T-helper 1 cell (primary cell): Measurements from ENCODE around the gene RASA4B.
"Not testable (repeated sequence)": the region's sequence is repeated elsewhere in the genome, so short reads cannot be mapped to it uniquely, and the experiment has no call there.

Experiments
- DNase-seq, 5 donors: peaks; one replicate each; pipeline ENCODE4 v3.0.0-alpha.2; 2012 to 2020

The RASA4B gene

DNA sequence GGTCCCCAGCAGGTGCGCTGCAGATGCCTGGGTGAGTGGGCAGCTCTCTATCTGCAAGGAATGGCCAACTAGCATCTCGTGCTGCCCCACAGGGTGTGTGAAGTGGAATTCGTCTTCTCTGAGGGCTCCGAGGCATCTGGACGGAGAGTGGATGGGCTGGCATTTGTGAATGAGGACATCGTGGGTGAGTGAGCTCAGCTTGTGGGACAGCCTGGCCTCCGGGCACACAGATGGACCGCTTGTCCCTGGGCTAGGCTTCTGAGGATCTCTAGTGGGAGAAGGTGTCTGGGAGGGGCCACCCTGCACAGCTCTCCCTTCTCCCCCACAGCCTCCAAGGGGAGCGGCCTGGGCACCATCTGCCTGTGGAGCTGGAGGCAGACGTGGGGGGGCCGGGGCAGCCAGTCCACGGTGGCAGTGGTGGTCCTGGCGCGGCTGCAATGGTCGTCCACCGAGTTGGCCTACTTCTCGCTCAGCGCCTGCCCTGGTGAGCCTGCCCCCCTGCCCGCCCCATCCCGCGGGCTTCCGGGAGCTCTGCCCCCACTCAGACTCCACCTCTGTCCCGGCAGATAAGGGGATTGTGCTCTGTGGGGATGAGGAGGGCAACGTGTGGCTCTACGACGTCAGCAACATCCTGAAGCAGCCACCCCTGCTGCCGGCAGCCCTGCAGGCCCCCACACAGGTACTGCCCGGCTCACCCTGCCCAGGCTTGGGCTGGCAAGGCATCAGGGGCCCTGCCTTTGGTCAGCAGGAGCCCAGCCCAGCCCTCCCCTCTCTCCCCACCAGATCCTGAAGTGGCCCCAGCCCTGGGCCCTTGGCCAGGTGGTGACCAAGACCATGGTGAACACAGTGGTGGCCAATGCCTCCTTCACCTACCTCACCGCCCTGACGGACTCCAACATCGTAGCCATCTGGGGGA lies 45.2 kb downstream of the RASA4B start:
- peak in 1 of 5 donors; percentile 9 for DNase-seq

GRCh38 chr7:102471791-102472125 lies 45.8 kb downstream of the RASA4B start:
- DNase-seq: peak in 1 of 5 donors; percentile 11

- peak in 1 of 5 donors; percentile 5 for DNase-seq
Measured at GRCh38 chr7:102469972-102470825, 47.4 kb downstream of the RASA4B start.

- DNase-seq: peak in 1 of 5 donors; percentile 5
Measured at GRCh38 chr7:102469351-102469971, 48.1 kb downstream of the RASA4B start.

DNA sequence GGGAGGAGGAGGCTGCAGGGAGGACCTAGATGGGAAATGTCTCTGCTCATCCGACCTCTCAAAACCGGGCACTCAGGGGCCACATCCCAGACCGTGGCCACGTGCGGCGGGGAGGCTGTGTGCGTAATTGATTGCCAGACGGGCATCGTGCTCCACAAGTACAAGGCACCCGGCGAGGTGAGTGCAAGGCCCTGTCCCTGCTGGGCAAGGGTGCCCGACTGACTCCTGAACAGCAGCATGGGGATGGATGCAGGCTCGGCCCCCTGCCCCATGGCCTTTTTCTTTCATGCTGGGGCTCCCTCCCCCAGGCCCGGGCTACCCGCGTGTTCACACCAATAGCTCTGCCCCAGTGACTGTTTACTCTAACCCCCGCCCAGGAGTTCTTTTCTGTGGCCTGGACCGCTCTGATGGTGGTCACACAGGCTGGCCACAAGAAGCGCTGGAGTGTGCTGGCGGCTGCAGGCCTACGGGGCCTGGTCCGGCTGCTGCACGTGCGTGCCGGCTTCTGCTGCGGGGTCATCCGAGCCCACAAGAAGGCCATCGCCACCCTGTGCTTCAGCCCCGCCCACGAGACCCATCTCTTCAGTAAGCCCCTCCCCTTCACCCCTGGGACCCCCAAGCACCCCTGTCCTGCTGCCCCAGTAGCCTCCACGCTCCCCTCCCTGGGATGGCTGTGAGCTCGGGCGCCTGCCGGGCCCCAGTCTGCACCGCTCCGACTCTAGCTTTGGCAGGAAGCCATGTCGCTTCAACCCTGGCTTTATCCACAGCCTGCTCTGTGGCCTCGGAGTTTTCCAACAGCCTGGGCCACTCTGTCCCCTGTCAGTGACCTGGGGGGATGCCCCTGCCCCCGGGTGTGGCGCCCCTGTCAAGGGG lies 48.9 kb downstream of the RASA4B start:
- DNase-seq: peak in 1 of 5 donors; percentile 10

DNA sequence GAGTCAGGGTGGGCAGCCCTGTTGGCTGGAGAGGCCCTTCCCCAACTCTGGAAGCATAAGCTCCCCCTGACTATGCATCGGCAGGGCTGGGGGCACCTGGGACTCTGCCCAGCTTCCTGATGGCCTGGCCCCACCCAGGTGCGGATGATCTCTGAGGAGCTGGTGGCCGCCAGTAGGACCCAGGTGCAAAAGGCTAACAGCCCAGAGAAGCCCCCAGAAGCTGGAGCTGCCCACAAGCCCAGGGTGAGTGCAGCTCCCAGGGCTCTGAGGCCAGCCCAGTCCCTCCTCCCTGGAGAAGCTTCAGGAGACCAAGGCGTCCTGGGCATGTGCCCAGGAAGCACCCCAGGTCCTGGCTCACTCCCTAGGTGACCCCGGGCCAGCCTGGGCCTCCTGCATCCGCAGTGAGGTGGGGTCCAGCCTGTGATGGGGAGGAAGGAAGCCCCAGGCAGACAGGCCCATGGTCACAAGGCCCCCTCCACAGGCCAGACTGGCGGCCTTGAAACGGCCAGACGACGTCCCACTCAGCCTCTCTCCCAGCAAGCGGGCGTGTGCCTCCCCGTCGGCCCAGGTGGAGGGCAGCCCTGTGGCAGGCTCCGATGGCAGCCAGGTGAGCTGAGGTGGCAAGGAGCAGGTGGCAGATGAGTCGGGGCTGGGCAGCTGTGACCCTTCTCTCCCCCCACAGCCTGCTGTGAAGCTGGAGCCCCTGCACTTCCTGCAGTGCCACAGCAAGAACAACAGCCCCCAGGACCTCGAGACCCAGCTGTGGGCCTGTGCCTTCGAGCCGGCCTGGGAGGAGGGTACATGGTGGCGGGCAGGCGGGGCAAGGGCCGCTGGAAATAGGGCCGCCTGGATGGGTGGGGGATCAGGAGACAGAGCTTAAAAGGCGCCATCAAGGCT lies 49.7 kb downstream of the RASA4B start:
- no peak for DNase-seq

- no peak for DNase-seq
Measured at GRCh38 chr7:102466097-102466496, 51.5 kb downstream of the RASA4B start.

GRCh38 chr7:102464577-102465280 lies 52.8 kb downstream of the RASA4B start, which contains the start of the genes ALKBH4 and LRWD1:
TSS of gene ALKBH4 (minus strand) at chr7:102464863. CDS start at chr7:102464836, 27 bp downstream.
TSS of gene LRWD1 (plus strand) at chr7:102464984. CDS start at chr7:102465081, 97 bp downstream.
- DNase-seq: peak; percentile 88 to 94 (median 90)

DNA sequence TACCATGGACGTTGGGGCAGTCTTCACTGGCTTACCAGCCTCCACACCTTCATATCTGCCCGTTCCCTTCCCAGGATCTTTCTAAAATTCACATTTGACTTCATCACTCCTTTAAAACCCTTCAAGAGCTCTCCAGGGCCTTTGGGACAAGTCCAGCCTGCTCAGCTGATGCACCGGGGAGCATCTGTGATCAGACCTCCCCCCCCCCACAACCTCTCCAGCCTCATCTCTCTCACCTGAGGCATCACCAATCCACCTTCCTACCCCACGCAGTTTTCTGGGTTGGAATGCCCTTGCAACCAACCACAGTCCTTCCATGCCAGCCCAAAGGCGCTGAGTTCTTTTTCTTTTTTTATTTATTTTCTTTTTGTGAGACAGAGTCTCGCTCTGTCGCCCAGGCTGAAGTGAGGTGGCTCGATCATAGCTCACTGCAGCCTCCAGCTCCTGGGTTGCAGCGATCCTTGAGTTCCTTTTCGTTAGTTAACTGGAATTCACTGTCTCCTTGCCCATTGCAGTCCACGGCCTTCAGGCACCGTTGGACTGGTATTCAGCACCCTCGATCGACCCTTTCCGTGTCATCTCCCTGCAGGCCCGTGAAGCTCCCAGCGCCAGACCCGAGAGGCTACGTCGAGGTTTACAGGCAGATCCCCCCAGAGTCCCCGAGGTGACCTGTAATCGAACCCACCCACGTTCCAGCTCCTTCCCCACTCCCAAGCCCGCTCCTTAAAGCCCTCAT lies 53.6 kb downstream of the RASA4B start:
- no peak for DNase-seq

DNA sequence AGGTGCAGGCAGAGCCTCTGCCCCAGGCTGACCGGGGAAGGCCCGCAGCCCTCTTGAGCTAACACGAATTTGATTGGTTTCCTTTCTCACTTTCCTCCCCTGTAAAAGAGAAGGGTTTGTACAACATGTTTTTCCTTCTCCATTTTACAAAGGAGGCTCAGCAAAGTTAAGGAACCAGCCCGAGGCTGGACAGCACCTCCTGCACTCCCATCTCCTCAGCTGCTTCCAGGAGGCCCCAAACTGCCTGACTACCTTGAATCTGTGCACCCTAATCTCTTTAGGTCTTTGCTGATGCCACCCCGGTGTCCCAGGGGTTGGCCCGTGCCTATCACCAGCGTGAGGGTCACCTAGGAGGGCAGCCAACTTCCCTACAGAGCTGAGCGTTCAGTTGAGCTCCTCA lies 57.1 kb downstream of the RASA4B start:
- no peak for DNase-seq

GRCh38 chr7:102459221-102459844 lies 58.2 kb downstream of the RASA4B start:
- no peak for DNase-seq

DNA sequence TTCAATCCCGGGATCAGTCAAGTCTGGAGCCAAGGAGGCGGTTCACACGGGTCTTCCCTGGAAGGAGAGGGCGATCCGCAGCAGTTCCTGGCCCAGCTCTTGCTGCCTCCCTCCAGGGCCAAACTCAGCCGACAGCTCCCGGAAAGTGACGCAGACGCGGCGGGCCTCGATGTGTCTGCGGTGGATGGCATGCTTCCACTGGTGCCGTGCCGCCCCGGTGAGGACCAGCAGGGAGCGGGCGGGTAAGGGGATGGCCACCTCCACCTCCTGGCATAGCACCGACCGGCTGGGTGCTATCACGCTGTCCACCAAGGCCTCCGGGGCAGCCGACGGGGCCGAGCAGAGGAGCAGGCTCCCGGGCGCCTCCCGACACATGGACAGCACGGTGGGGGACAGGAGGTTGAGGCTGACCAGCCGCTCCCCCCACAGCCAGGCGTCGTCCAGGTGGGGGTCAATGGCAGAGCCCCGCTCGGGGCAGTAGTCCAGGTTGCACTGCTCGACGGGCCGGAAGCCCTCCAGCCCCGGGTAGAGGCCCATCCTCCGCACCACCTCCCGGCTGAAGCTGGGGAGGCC lies 60.1 kb downstream of the RASA4B start:
- DNase-seq: no peak

GRCh38 chr7:102456327-102456726 lies 61.2 kb downstream of the RASA4B start:
- no peak for DNase-seq

DNA sequence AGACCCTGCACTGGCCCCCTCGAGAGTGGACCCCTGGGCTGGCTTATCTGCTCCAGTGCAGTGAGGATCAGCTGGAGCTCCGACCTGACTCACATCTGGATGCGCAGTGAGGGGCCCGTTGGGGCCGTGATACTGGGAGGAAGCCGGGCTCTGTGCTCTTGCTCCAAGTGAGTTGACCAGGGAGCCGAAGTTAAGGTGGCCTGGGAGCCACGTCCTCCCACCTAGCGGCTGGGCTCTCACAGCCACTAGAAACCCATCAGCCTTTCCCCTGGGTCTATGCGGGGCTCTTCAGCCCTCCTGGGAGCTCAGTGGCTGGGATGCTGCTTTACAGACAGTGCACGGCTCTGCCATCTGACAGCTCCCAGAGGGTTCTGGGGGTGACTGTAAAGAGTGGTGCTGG lies 62.0 kb downstream of the RASA4B start:
- no peak for DNase-seq

DNA sequence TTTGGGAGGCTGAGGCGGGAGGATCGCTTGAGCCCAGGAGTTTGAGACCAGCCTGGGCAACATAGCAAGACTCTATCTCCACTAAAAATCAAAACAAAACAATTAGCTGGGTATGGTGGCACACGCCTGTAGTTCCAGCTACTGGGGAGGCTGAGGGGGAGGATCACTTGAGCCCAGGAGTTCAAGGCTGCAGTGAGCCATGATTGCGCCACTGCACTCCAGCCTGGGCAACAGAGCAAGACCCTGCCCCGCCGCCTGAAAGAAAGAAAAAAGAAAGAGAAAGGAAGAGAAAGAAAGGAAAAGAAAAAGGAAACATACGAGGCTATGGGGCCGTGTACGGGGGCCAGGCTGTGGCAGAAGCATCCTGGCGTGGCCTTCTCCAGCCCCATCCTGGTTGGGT lies 62.6 kb downstream of the RASA4B start:
- DNase-seq: not testable (repeated sequence)

DNA sequence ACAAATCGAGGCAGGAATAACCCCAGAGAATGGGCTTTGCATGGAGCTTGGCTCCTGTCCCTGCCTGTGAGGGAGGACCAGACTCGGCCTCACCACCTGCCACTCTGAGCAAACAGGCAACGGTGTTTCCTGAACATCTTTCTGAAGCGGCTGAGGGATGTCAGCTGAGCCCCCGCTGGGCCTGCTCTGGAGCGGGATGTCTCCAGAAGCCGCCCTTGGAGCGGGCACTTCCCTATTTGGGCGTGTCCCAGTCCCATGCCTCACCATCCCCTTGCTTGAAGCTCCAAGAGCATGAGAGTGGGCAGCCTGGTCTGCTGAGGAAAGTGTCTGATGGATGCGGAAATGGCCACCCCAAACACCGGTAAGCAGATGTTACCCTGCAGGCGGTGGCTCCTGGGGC lies 63.1 kb downstream of the RASA4B start:
- DNase-seq: no peak

DNA sequence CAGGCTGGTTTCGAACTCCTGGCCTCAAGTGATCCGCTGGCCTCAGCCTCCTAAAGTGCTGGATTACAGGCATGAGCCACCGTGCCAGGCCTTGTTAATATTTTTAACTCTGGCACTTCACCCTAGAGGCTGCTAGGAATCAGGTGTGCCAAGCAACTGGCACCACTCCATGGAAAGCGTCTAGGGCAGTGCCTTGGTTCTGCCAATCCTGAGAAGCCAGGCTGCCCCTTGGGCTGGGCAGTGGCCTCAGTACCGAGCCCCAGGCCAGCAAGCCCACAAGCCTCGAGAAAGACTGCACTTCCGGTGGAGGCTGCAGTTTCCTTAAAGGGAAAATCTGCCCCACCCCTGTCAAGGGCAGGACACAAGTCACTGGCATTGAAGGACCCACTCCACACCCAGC lies 64.3 kb downstream of the RASA4B start:
- no peak for DNase-seq

GRCh38 chr7:102452451-102452850 lies 65.1 kb downstream of the RASA4B start:
- no peak for DNase-seq
